RWPE2 (cell line): ENCODE measurements around the gene SYMPK.

Experiments used
- ATAC-seq: fragments of 200-7000 bp; cut with Tn5 transposase; 3 replicates; pipeline ENCODE4 v1.9.1; 2021; ENCODE audit warnings: low read depth
- DNase-seq: peaks from one replicate; pipeline ENCODE4 v3.0.0-alpha.2; 2020; ENCODE audit warnings: low spot score
- H3K27ac ChIP-seq: fragments of 450-650 bp; 2 replicates; pipeline ENCODE4 v1.5.1; 2017; ENCODE audit warnings: mild to moderate bottlenecking; ENCODE audit not compliant: poor library complexity, severe bottlenecking
- H3K27me3 ChIP-seq: fragments of 250-450 bp; sonication (Bioruptor Pico); 2 replicates; pipeline ENCODE4 v1.5.1; 2021; ENCODE audit warnings: mild to moderate bottlenecking, moderate library complexity; ENCODE audit not compliant: insufficient read depth, poor library complexity, severe bottlenecking
- H3K36me3 ChIP-seq: fragments of 250-450 bp; sonication (Bioruptor Pico); 2 replicates; pipeline ENCODE4 v1.5.1; 2020; ENCODE audit warnings: low read depth, mild to moderate bottlenecking, moderate library complexity
- H3K4me1 ChIP-seq: fragments of 250-450 bp; sonication (Bioruptor Pico); 2 replicates; pipeline ENCODE4 v1.5.1; 2021; ENCODE audit warnings: mild to moderate bottlenecking, moderate library complexity; ENCODE audit not compliant: insufficient read depth, poor library complexity, severe bottlenecking
- H3K4me3 ChIP-seq: fragments of 250-450 bp; sonication (Bioruptor Pico); 2 replicates; pipeline ENCODE4 v1.5.1; 2021; ENCODE audit warnings: mild to moderate bottlenecking, moderate library complexity; ENCODE audit not compliant: severe bottlenecking
- H3K9me3 ChIP-seq: fragments of 250-450 bp; sonication (Bioruptor Pico); 2 replicates; pipeline ENCODE4 v1.5.1; 2021; ENCODE audit warnings: mild to moderate bottlenecking, moderate library complexity; ENCODE audit not compliant: severe bottlenecking
- CTCF ChIP-seq: fragments of 450-650 bp; IDR thresholded peaks from one replicate; pipeline ENCODE4 v1.5.1; 2017; ENCODE audit warnings: mild to moderate bottlenecking, moderate library complexity; ENCODE audit not compliant: poor library complexity, severe bottlenecking

The SYMPK gene

GRCh38 chr19:45895519-45895972, 32.6 kb upstream of the SYMPK start:
- no peak for DNase-seq
- no peak for ATAC-seq
- no peaks in the 10 kb centered on the region for H3K4me1 ChIP-seq
- H3K4me3 ChIP-seq, result no peak overlapping the region
- TF ChIP-seq CTCF, result no peak
- no peak overlapping the region for H3K27ac ChIP-seq
- H3K27me3 ChIP-seq, result no peaks in the 10 kb centered on the region
- no peaks in the 10 kb centered on the region for H3K9me3 ChIP-seq
- H3K36me3 ChIP-seq, result peaks cover 20% of the 10 kb centered on the region

- DNase-seq, result no peak
- no peak for TF ChIP-seq CTCF
- Histone ChIP-seq H3K36me3 (no peaks in the 10 kb centered on the region), H3K9me3 (no peaks in the 10 kb centered on the region), H3K4me3 (no peak overlapping the region), H3K4me1 (no peaks in the 10 kb centered on the region), H3K27me3 (no peaks in the 10 kb centered on the region), H3K27ac (no peak overlapping the region)
- ATAC-seq, result no peak
Observed at GRCh38 chr19:45890877-45891276, 27.9 kb upstream of the SYMPK start.

DNA sequence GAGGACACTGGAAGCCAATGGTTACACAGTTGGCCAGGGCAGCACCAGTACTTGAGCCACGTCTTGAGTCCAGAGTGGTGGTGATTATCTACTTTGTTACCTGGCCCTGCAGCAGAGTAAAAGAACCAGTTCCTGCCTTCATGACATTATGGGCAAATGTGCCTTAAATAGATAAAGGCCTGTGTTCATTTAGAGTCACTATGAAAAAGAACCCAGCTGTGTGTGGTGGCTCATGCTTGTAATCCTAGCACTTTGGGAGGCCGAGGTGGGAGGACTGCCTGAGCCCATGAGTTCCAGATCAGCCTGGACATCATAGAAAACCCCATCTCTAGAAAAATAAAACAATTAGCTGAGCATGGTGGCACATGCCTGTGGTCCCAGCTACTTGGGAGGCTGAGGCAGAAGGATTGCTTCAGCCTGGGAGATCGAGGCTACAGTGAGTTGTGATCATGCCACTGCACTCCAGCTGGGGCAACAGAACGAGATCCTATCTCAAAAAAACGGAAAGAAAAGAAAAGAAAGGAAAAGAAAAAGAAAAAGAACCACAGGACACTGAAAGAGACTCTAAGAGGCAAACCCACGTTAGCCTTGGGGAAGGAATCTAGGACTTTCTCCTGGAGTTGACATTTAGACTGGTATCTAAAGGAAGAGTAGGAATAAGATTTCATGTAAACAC, 26.4 kb upstream of the SYMPK start:
- ATAC-seq (no peak), DNase-seq (no peak)

DNA sequence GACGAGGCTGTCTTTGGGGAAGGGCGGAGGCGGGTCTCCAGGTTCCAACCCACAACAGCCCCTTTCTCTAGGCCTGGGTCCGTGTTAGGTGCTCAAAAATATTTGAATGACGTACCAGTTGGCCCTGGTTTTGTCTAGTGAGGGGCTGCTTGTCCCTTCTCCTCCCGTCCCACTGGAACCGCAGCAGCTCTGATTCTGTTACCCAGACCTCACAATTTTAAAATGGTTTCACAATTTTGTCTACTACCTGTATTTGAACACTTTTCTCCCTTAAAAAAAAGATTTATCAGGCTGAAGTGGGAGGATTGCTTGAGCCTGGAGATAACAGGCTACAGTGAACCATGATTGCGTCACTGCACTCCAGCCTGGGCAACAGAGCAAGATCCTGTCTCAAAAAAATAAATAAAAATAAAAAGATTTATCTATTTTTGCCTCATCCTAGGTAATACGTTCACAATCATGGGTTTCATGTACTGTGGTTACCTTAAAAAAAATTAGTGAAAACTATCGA, 24.3 kb upstream of the SYMPK start:
- DNase-seq (no peak), ATAC-seq (no peak)
- no peak for TF ChIP-seq CTCF
- Histone ChIP-seq H3K4me1 (peaks cover 6% of the 10 kb centered on the region), H3K4me3 (peak overlapping the region; percentile 69), H3K36me3 (peaks cover 4% of the 10 kb centered on the region), H3K27ac (peak overlapping the region; percentile 61), H3K27me3 (no peaks in the 10 kb centered on the region), H3K9me3 (no peaks in the 10 kb centered on the region)

More for the DNA sequence above, 26.4 kb upstream of the SYMPK start:
- H3K36me3 ChIP-seq, result no peaks in the 10 kb centered on the region; the same call in 1 of the 2 replicates
- TF ChIP-seq CTCF, result no peak
- H3K9me3 ChIP-seq, result no peaks in the 10 kb centered on the region
- H3K4me3 ChIP-seq, result no peak overlapping the region
- no peaks in the 10 kb centered on the region for H3K27me3 ChIP-seq
- no peak overlapping the region for H3K27ac ChIP-seq
- H3K4me1 ChIP-seq, result no peaks in the 10 kb centered on the region

DNA sequence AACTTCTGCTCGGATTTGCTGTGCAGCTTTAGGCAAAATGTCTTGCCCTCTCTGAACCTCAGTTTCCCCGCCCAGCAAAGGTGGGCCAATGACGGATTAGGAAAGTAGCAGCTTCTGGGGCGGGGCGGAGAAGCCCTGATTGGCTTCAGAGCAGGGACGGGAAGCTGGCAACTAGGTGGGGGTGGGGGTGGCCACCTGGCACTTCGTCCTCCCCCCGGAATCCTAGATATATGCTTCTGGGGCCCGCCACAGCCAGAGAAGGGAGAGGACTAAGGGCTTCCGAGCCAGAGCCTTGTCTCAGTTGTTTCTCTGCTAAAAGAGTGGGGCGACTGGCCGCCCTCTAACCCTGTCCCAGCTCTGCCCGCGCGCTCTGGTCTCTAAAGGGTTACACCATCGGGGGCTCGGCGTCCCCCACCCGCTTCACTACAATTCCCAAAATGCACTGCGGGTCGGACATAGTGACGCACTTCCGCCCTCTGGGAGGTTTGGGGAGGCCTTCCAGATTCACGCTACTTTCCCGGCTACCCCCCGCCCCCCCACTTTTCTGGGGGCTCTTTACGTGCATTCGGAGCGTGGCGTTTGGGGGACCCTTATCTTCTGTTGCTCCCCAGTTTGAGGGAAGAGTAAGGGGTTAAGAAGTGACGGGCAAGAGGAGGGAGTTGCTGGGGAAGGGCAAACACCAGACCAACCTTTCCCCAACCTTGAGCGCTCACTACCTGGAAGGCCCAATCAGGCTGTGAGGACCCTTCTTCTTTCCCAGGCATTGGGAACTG, 23.7 kb upstream of the SYMPK start:
- H3K27me3 ChIP-seq, result no peaks in the 10 kb centered on the region
- H3K27ac ChIP-seq, result peak overlapping the region; percentile 61
- peaks cover 4% of the 10 kb centered on the region for H3K36me3 ChIP-seq
- TF ChIP-seq CTCF, result no peak
- no peaks in the 10 kb centered on the region for H3K9me3 ChIP-seq
- H3K4me3 ChIP-seq, result peak overlapping the region; percentile 69
- peak; percentile 67 for ATAC-seq
- peaks cover 6% of the 10 kb centered on the region for H3K4me1 ChIP-seq
- DNase-seq, result peak; percentile 94
